AG04450 (cell line): ENCODE data around the gene PLEKHH2. TPM values are rescaled to one million over a fixed set of nuclear protein-coding genes. Genes with fewer than 3 reads are reported as not detected.

Source experiments
- CTCF ChIA-PET: fragments of 300-600, 350-600 bp; formaldehyde crosslinking; extraction: SDS; loops from one replicate; lab custom pipeline; 2022; ENCODE audit warnings: antibody characterized with exemption, inconsistent platforms; lab: Charles Lee
- POLR2A ChIA-PET: fragments of 350-600 bp; formaldehyde crosslinking; extraction: SDS; loops from one replicate; lab custom pipeline; 2021; ENCODE audit warnings: antibody characterized with exemption, inconsistent platforms; lab: Yijun Ruan, JAX
- DNase-seq: peaks from one replicate; pipeline ENCODE4 v3.0.0-alpha.2; 2011; ENCODE audit warnings: low read depth, low spot score
- H3K27ac ChIP-seq: one replicate; pipeline ENCODE4 v1.5.1; 2012; ENCODE audit warnings: low read depth, low read length, control low read depth
- H3K27me3 ChIP-seq: one replicate; pipeline ENCODE4 v1.6.0; 2012; ENCODE audit warnings: low read length; ENCODE audit not compliant: control insufficient read depth, insufficient read depth
- H3K4me3 ChIP-seq: 2 replicates; pipeline ENCODE4 v1.5.1; 2011; ENCODE audit warnings: mild to moderate bottlenecking, low read depth, low read length, control low read depth
- H3K9me3 ChIP-seq: 2 replicates; pipeline ENCODE4 v1.5.1; 2012; ENCODE audit warnings: low read length; ENCODE audit not compliant: control insufficient read depth, insufficient read depth
- CTCF ChIP-seq: IDR thresholded peaks from 2 replicates; pipeline ENCODE4 v1.5.1; 2011; ENCODE audit warnings: low read depth, low read length, control low read depth, inconsistent platforms
- polyA plus RNA-seq: library from polyadenylated mRNA; depleted of rRNA; stranded (reverse); fragments of >200 nt; gene quantifications from 2 replicates; pipeline ENCODE4 v1.2.3, GENCODE V29; 2011

Gene PLEKHH2
- polyA plus RNA-seq, 1 experiment, result 6.0 TPM

- Histone ChIP-seq H3K27me3 (no peaks in the 10 kb centered on the region), H3K4me3 (no peak overlapping the region), H3K9me3 (no peaks in the 10 kb centered on the region), H3K27ac (no peak overlapping the region)
- no peak for DNase-seq
- ChIA-PET POLR2A (no interaction called here), CTCF (no interaction called here)
- TF ChIP-seq CTCF, result no peak
Measured at GRCh38 chr2:43806719-43807031, 169.6 kb downstream of the PLEKHH2 start.

DNA sequence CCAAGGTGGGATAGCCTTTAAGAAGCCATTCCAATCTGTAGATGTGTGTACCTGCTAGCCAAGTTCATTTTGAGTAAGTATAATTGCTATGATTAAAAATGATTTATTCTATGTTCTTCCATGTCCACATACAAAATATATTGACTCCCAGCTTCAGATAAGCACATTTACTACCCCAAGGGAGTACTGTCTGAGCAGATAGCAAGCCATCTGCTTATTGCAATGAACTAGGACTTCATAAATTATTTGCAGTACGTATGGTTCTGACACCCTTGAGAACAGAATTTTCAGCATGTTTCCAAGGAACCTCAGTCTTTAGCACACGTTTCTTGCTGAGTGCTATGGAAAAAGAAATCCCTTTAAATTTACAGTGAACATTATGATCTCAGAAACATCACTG lies 173.4 kb downstream of the PLEKHH2 start:
- DNase-seq, result no peak
- no peaks in the 10 kb centered on the region for H3K9me3 ChIP-seq
- no peak overlapping the region for H3K4me3 ChIP-seq
- H3K27ac ChIP-seq, result no peak overlapping the region
- H3K27me3 ChIP-seq, result no peaks in the 10 kb centered on the region
- POLR2A ChIA-PET, result no interaction called here
- CTCF ChIA-PET, result no interaction called here
- TF ChIP-seq CTCF, result no peak

GRCh38 chr2:43810888-43811287 lies 173.8 kb downstream of the PLEKHH2 start:
- Histone ChIP-seq H3K4me3 (no peak overlapping the region), H3K27ac (no peak overlapping the region), H3K9me3 (no peaks in the 10 kb centered on the region), H3K27me3 (no peaks in the 10 kb centered on the region)
- DNase-seq, result no peak
- no peak for TF ChIP-seq CTCF
- ChIA-PET POLR2A (no interaction called here), CTCF (no interaction called here)

DNA sequence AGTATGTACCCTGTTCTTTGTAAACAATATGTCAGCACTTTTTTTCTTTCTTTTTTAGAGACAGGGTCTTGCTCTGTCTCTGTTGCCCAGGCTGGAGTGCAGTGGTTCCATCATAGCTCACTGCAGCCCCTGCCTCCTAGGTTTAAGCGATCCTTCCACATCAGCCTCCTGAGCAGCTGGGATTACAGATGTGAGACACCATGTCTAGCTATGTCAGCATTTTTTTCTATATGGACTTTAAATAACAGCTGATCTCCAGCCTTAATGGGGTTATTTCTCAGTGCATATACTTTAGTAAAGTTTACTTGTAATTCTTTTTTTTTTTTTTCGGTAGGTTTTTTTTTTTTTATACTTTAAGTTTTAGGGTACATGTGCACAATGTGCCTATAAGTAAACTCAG lies 174.9 kb downstream of the PLEKHH2 start:
- ChIA-PET POLR2A (no interaction called here), CTCF (no interaction called here)
- no peaks in the 10 kb centered on the region for H3K9me3 ChIP-seq
- H3K4me3 ChIP-seq, result no peak overlapping the region
- no peak for TF ChIP-seq CTCF
- no peak for DNase-seq
- no peaks in the 10 kb centered on the region for H3K27me3 ChIP-seq
- H3K27ac ChIP-seq, result no peak overlapping the region

- no peak for TF ChIP-seq CTCF
- DNase-seq, result no peak
- ChIA-PET POLR2A (no interaction called here), CTCF (no interaction called here)
- Histone ChIP-seq H3K9me3 (no peaks in the 10 kb centered on the region), H3K27me3 (no peaks in the 10 kb centered on the region), H3K4me3 (no peak overlapping the region), H3K27ac (no peak overlapping the region)
Measured at GRCh38 chr2:43812947-43813346, 175.9 kb downstream of the PLEKHH2 start.
